K562 (cell line): ENCODE measurements around the gene HEXIM2. TPM values are rescaled to one million over a fixed set of nuclear protein-coding genes. Genes with fewer than 3 reads are reported as not detected.
A peak's percentile ranks its signal among the peaks of the same experiment; 100 is the strongest.

ENCODE experiments used
- BRD4 ChIP-seq: fragments of 200-600 bp; sonication (generic); IDR thresholded peaks from 2 replicates; pipeline ENCODE4 v1.6.1; 2017; ENCODE audit warnings: inconsistent platforms
- CBX2 ChIP-seq: fragments of 200-600 bp; sonication (generic); IDR thresholded peaks from one replicate; pipeline ENCODE4 v1.6.1; 2012; ENCODE audit warnings: mild to moderate bottlenecking, low read length, inconsistent platforms; ENCODE audit not compliant: insufficient read depth, poor library complexity, severe bottlenecking
- DDX20 ChIP-seq: fragments of 450-650 bp; IDR thresholded peaks from 2 replicates; pipeline ENCODE4 v1.6.1; 2016; ENCODE audit warnings: missing genetic modification characterization, low read depth, mild to moderate bottlenecking, missing compliant biosample characterization, moderate library complexity
- EZH2 ChIP-seq: IDR thresholded peaks from 2 replicates; pipeline ENCODE4 v1.6.1; 2012; ENCODE audit warnings: low read depth, mild to moderate bottlenecking, inconsistent platforms, low read length, borderline replicate concordance
- HIVEP1 ChIP-seq: fragments of 250-450 bp; sonication (Bioruptor Pico); IDR thresholded peaks from 2 replicates; pipeline ENCODE4 v1.4.0; 2020; ENCODE audit warnings: mild to moderate bottlenecking
- SIN3B ChIP-seq: fragments of 450-650 bp; IDR thresholded peaks from 2 replicates; pipeline ENCODE4 v1.6.1; 2017; ENCODE audit warnings: low read depth, mild to moderate bottlenecking, moderate library complexity
- STAT5A ChIP-seq: IDR thresholded peaks from 2 replicates; pipeline ENCODE4 v1.6.1; 2012; ENCODE audit warnings: low read length, inconsistent platforms, borderline replicate concordance
- TAF1 ChIP-seq: IDR thresholded peaks from 2 replicates; pipeline ENCODE4 v1.6.1; 2011; ENCODE audit warnings: mild to moderate bottlenecking, low read length, moderate library complexity; ENCODE audit not compliant: insufficient read depth, control insufficient read depth, severe bottlenecking; ENCODE audit errors: extremely low read depth
- TEAD2 ChIP-seq: fragments of 450-650 bp; IDR thresholded peaks from 2 replicates; pipeline ENCODE4 v1.6.1; 2016; ENCODE audit warnings: missing genetic modification characterization, control low read depth, missing compliant biosample characterization
- U2AF2 ChIP-seq: fragments of 200-400 bp; formaldehyde crosslinking; optimal IDR thresholded peaks from 2 replicates; pipeline ENCODE3; 2017; ENCODE audit warnings: low read depth, mild to moderate bottlenecking, low read length
- ZBTB17 ChIP-seq: fragments of 450-650 bp; formaldehyde crosslinking; IDR thresholded peaks from 2 replicates; pipeline ENCODE4 v1.4.0; 2020; ENCODE audit warnings: mild to moderate bottlenecking
- ZFPM2 ChIP-seq: fragments of 250-450 bp; sonication (Bioruptor Pico); IDR thresholded peaks from 2 replicates; pipeline ENCODE4 v1.5.1; 2022; ENCODE audit warnings: mild to moderate bottlenecking
- ZFX ChIP-seq: sonication (generic); formaldehyde crosslinking; IDR thresholded peaks from 2 replicates; pipeline ENCODE4 v1.8.0; 2022; ENCODE audit warnings: mild to moderate bottlenecking, missing genetic modification reagents, moderate library complexity
- ZNF212 ChIP-seq: fragments of 450-650 bp; formaldehyde crosslinking; IDR thresholded peaks from 2 replicates; pipeline ENCODE4 v1.4.0; 2020; ENCODE audit warnings: mild to moderate bottlenecking
- ZNF644 ChIP-seq: fragments of 200-800 bp; sonication (Bioruptor generic); IDR thresholded peaks from 2 replicates; pipeline ENCODE4 v1.6.1; 2016; ENCODE audit warnings: low read depth, missing genetic modification characterization, missing compliant biosample characterization
- polyA plus RNA-seq, 8 experiments: library from polyadenylated mRNA; depleted of rRNA in 4 of 8; stranded (reverse) in 5 of 8; unstranded in 3 of 8; fragments of >200 nt; fragmentation: Nextera tagmentation in 2 of 8; fragmentation: Illumina TruSeq in 1 of 8; extraction: Ambion mirVana in 2 of 8; extraction: Trizol in 1 of 8; gene quantifications; 2 replicates each; pipeline versions ENCODE4 v1.2.1 to v1.2.3, GENCODE V29; 2011 to 2014; ENCODE audit warnings: inconsistent platforms in 1 of 8, missing spikeins in 1 of 8
- total RNA-seq, 7 experiments: library from RNA; depleted of rRNA in 6 of 7; stranded (reverse); fragments of >200 nt in 6 of 7; fragmentation: Illumina TruSeq in 2 of 7; extraction: Trizol in 2 of 7; gene quantifications; 2 replicates each; pipeline versions ENCODE4 v1.2.1 to v1.2.3, GENCODE V29; 2011 to 2021; ENCODE audit warnings: low replicate concordance in 1 of 7
- TF ChIP-seq, protein P1 (sequence below): fragments of 450-650 bp; formaldehyde crosslinking; IDR thresholded peaks from 2 replicates; pipeline ENCODE4 v1.4.0; 2020; ENCODE audit warnings: mild to moderate bottlenecking, moderate library complexity
- TF ChIP-seq, protein P2 (sequence below): sonication (generic); formaldehyde crosslinking; IDR thresholded peaks from 2 replicates; pipeline ENCODE4 v1.8.0; 2022; ENCODE audit warnings: mild to moderate bottlenecking, missing genetic modification reagents
- TF ChIP-seq, protein P3 (sequence below): fragments of 250-450 bp; sonication (Bioruptor Pico); IDR thresholded peaks from 2 replicates; pipeline ENCODE4 v1.5.0; 2022; ENCODE audit warnings: mild to moderate bottlenecking
- TF ChIP-seq, protein P4 (sequence below), 2 experiments: fragments of 450-650 bp; IDR thresholded peaks; 2 replicates each; pipeline ENCODE4 v1.6.1; 2018; ENCODE audit warnings: mild to moderate bottlenecking in 2 of 2, low read depth in 1 of 2; ENCODE audit not compliant: partially characterized antibody in 2 of 2

HEXIM2 gene
- total and polyA plus RNA-seq, 9 of the 15 experiments (the other 6 are each of a cell fraction or from before 2014, with no cell fraction given), result 0.69 to 3.4 (median 1.1) TPM; not detected in 2

DNA sequence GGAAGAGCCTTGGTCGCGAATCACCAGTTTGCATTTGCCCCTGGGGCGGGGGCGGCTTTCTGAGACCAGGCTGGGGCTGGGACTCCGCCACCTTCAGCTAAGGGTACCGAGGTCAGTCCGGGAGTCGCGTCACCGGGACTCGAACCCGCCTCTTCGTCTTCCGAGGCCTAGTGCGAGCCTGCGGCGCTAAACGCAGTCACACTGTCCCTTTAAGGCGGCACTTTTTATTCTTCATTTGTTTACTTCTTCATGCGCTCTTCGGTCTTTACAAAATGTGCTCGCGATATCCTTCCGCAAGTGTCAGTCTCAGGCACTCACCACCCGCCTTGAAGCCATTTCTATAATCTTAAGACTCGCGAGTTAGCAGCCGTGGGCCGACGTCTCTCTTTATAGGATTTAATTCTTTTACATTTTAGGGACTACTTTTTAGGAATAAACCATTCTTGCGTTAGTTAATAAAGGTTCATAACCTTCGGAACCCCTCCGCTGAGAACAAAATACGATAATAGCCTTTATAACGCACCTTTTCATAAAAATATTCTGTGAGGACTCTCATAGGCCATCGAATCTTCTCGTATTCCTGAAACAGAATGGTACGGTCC is 14.0 kb upstream of the HEXIM2 start (continued):
- TF ChIP-seq, protein P1, sequence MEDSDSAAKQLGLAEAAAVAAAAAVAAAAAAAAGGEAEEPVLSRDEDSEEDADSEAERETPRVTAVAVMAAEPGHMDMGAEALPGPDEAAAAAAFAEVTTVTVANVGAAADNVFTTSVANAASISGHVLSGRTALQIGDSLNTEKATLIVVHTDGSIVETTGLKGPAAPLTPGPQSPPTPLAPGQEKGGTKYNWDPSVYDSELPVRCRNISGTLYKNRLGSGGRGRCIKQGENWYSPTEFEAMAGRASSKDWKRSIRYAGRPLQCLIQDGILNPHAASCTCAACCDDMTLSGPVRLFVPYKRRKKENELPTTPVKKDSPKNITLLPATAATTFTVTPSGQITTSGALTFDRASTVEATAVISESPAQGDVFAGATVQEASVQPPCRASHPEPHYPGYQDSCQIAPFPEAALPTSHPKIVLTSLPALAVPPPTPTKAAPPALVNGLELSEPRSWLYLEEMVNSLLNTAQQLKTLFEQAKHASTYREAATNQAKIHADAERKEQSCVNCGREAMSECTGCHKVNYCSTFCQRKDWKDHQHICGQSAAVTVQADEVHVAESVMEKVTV (CRISPR knock-in tag), result peak; percentile 63
- TF ChIP-seq, protein P2, sequence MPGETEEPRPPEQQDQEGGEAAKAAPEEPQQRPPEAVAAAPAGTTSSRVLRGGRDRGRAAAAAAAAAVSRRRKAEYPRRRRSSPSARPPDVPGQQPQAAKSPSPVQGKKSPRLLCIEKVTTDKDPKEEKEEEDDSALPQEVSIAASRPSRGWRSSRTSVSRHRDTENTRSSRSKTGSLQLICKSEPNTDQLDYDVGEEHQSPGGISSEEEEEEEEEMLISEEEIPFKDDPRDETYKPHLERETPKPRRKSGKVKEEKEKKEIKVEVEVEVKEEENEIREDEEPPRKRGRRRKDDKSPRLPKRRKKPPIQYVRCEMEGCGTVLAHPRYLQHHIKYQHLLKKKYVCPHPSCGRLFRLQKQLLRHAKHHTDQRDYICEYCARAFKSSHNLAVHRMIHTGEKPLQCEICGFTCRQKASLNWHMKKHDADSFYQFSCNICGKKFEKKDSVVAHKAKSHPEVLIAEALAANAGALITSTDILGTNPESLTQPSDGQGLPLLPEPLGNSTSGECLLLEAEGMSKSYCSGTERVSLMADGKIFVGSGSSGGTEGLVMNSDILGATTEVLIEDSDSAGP, result peak; percentile 99
- TF ChIP-seq ZFPM2 (CRISPR knock-in tag) (peak; percentile 24; the same call in 1 of the 2 replicates), ZNF212 (CRISPR knock-in tag) (no peak), HIVEP1 (no peak), ZBTB17 (CRISPR knock-in tag) (no peak), SIN3B (peak; percentile 58), STAT5A (peak; percentile 62; the same call in 1 of the 2 replicates), TAF1 (peak; percentile 72), ZNF644 (tag) (0 out of 2 replicates have a peak, but pooled peaks have one; percentile 11), BRD4 (peak; percentile 97), U2AF2 (no peak), ZFX (CRISPR knock-in tag) (peak; percentile 93), DDX20 (tag) (no peak), CBX2 (no peak), TEAD2 (no peak), EZH2 (no peak)
- TF ChIP-seq, protein P3, sequence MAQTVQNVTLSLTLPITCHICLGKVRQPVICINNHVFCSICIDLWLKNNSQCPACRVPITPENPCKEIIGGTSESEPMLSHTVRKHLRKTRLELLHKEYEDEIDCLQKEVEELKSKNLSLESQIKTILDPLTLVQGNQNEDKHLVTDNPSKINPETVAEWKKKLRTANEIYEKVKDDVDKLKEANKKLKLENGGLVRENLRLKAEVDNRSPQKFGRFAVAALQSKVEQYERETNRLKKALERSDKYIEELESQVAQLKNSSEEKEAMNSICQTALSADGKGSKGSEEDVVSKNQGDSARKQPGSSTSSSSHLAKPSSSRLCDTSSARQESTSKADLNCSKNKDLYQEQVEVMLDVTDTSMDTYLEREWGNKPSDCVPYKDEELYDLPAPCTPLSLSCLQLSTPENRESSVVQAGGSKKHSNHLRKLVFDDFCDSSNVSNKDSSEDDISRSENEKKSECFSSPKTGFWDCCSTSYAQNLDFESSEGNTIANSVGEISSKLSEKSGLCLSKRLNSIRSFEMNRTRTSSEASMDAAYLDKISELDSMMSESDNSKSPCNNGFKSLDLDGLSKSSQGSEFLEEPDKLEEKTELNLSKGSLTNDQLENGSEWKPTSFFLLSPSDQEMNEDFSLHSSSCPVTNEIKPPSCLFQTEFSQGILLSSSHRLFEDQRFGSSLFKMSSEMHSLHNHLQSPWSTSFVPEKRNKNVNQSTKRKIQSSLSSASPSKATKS (CRISPR knock-in tag), result no peak
- TF ChIP-seq, protein P4, sequence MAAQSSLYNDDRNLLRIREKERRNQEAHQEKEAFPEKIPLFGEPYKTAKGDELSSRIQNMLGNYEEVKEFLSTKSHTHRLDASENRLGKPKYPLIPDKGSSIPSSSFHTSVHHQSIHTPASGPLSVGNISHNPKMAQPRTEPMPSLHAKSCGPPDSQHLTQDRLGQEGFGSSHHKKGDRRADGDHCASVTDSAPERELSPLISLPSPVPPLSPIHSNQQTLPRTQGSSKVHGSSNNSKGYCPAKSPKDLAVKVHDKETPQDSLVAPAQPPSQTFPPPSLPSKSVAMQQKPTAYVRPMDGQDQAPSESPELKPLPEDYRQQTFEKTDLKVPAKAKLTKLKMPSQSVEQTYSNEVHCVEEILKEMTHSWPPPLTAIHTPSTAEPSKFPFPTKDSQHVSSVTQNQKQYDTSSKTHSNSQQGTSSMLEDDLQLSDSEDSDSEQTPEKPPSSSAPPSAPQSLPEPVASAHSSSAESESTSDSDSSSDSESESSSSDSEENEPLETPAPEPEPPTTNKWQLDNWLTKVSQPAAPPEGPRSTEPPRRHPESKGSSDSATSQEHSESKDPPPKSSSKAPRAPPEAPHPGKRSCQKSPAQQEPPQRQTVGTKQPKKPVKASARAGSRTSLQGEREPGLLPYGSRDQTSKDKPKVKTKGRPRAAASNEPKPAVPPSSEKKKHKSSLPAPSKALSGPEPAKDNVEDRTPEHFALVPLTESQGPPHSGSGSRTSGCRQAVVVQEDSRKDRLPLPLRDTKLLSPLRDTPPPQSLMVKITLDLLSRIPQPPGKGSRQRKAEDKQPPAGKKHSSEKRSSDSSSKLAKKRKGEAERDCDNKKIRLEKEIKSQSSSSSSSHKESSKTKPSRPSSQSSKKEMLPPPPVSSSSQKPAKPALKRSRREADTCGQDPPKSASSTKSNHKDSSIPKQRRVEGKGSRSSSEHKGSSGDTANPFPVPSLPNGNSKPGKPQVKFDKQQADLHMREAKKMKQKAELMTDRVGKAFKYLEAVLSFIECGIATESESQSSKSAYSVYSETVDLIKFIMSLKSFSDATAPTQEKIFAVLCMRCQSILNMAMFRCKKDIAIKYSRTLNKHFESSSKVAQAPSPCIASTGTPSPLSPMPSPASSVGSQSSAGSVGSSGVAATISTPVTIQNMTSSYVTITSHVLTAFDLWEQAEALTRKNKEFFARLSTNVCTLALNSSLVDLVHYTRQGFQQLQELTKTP (IDR thresholded peaks at IDR 0.05; ENCODE audit: low read depth in 1 of 2, partially characterized antibody in 2 of 2), result peak; percentile 21 to 92
